NCI-H2196 (cell line): Measurements from ENCODE around the gene OMG.
"Not testable (repeated sequence)": the region's sequence is repeated elsewhere in the genome, so short reads cannot be mapped to it uniquely, and the experiment has no call there.

ENCODE experiments used
- DNase-seq: peaks from one replicate; lab custom pipeline; 2025; ENCODE audit not compliant: unreplicated experiment; lab: John Stamatoyannopoulos, UW

The OMG gene, protein sequence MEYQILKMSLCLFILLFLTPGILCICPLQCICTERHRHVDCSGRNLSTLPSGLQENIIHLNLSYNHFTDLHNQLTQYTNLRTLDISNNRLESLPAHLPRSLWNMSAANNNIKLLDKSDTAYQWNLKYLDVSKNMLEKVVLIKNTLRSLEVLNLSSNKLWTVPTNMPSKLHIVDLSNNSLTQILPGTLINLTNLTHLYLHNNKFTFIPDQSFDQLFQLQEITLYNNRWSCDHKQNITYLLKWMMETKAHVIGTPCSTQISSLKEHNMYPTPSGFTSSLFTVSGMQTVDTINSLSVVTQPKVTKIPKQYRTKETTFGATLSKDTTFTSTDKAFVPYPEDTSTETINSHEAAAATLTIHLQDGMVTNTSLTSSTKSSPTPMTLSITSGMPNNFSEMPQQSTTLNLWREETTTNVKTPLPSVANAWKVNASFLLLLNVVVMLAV

DNA sequence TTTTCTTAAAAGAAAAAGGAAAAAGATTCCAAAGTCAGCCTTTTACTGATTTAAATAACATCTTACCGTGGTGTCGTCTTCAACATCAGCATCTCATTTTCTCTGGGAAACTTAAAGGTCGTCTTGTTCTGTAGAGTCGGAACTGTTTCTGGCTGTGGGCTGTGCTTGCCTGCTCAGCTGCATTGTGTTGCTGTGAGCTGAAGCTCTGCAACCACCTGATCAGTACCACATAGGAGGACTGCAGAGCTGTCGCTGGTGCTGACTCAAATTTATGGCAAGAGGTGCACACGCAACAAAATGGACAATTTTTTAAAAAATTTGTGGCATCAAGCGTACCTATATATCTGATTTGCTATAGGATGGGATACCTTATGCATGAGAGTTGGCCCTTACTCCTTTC lies at the start of gene OMG:
Gene OMG (minus strand): TSS at position 150 of the 400 bp plus-strand sequence. CDS start 908 bp downstream, outside the sequence.
- no peak for DNase-seq

DNA sequence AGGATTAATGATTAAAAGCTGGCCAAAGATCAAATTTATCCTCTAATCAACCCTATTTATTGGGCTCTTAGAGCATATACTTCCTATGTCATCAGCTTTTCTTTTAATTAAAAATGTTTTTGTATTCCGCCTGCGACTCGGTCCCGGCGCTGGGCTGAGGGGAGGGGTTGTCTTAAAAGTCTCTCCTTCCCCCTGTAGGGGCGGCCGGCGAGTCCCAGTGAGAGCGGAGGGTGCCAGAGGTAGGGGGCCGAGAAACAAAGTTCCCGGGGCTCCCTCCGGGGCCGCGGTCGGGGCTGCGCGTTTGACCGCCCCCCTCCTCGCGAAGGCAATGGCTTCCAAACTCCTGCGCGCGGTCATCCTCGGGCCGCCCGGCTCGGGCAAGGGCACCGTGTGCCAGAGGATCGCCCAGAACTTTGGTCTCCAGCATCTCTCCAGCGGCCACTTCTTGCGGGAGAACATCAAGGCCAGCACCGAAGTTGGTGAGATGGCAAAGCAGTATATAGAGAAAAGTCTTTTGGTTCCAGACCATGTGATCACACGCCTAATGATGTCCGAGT lies 48.2 kb upstream of the OMG start:
- DNase-seq = not testable (repeated sequence)

DNA sequence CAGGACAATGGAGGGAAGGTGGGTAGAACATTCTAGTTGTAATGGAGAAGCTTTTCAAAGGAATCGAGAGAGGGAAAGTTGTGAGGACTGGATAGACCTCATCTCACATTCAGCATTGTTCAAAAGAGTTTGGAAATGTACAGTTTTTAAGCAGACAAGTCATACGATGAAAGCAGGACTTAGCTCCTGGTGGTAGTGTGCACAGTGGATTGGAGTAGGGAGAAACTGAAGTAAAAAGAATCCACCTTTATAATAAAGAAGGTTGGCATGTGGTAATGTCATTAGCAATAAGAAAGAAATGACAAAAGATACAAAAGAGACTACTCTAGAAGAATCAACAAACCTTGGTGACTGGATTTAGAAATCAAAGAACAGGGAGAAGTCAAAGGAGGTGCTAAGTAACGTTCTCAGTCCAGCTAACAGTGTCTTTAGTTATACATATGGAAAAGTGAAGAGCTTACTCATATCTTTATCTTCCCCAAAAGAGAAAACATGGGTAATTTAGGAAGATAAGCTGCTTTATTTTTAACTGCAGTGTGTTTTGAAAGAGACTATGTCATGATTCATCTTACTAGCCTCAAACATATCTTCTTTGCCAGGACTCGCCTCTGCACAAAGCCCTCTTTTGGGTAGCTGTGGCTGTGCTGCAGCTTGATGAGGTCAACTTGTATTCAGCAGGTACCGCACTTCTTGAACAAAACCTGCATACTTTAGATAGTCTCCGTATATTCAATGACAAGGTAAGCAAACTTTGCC lies 43.0 kb upstream of the OMG start:
- DNase-seq = no peak

DNA sequence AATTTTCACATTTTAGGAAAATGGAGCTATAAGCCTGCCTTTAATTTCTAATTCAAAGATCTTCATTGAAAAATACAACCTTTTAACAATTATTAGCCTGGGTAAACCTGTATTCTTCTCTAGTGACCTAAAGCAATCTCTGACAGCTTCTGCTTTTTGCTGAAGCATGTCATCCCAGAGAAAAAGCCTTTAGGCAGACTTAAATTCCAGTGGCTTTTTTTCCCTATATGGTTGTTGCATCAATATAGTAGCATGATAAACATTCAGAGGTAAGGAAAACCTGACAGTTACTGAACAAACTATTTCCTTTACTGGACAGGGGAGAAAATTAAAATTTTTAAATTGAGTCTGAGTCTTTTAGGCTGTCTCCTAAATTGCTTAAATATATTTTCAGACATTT lies 32.2 kb upstream of the OMG start:
- no peak for DNase-seq

DNA sequence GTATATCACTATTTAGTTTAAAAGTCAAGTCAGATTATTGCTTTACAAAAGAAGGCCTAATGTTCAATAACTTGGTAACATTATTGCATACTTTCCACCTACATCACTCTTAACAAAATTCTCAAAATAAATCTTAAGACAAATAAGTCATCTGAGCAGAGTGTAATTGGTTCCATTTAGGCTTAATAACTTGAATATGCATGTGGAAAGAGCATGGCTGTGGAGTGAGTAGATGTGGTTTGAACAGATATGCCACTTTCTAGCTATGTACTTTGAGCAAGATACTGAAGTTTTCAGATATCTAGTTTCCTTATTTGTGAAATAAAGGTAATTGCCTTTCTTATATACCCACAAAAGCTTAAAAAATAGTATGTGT lies 31.1 kb upstream of the OMG start:
- DNase-seq = no peak

DNA sequence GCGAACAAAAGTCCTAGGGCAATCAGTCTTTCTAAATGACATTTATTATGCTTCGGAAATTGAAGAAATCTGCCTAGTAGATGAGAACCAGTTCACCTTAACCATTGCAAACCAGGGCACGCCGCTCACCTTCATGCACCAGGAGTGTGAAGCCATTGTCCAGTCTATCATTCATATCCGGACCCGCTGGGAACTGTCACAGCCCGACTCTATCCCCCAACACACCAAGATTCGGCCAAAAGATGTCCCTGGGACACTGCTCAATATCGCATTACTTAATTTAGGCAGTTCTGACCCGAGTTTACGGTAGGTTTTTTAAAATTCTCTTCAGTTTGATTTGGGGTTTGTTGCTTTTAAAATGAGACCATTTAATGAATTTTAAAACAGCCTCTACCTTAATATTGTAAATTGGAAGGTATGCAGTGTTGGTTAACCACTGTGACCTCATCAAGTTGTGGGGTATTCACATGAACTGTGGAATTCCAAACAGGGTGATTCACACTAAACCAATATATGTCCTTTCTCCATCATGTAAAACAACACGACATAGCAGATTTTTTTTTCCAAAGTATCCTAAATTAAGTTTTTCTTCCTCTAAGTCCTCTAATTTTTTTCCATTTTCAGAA lies 30.6 kb upstream of the OMG start:
- DNase-seq = no peak

DNA sequence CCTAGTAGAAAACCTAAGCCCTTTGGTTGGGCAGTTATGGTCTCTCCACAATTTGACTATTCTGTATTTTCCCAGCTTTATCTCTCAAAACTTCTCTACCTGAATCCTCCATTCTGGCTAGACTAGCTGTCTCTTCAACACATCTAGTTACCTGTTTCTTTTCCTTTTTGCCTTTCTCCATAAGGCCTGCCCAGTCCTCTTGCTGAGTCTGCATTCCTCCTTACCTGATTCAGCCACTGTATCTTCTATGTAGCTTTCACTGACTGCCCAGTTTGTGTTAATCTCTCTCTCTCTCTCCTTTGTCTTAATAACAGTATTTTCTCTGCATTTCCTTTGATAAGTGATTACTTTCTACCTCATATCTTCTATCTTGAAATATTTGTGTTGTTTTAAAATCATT lies 26.5 kb upstream of the OMG start:
- DNase-seq = no peak

DNA sequence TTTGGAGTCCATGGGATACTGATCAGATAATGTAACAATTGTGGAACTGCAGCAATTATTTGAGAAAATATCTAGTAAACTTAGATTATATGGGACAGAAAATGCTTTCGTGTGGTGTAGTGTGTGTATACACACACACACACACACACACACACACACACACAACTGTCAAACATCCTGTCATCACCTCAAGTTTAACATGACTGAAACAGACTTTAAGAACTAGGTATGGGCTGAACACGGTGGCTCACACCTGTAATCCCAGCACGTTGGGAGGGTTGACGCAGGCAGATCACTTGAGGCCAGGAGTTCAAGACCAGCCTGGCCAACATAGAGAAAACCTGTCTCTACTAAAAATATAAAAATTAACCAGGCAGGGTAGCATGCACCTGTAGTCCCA lies 24.9 kb upstream of the OMG start:
- DNase-seq = no peak

DNA sequence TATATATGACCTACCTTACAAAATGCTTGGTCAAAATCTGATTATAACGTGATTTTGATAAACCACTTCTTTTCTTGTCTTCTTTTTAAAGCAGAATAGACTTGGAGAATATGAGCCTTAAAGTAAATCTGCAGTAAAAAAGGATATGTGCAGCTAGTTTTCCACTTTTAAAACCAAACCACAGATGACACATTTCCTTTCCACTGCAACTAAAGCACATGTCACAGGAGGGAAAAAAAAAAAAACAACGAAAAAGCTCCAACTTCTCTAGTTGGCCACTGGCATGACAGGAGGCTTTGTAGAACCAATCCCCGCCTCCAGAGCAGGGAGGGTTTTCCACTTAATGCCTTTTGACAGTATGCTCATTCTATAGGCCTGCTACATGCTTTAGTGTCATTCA lies 24.4 kb upstream of the OMG start, which contains the start of gene EVI2A:
Gene EVI2A (minus strand): TSS at position 142 of the 400 bp plus-strand sequence. CDS start 2,609 bp downstream, outside the sequence.
- no peak for DNase-seq

DNA sequence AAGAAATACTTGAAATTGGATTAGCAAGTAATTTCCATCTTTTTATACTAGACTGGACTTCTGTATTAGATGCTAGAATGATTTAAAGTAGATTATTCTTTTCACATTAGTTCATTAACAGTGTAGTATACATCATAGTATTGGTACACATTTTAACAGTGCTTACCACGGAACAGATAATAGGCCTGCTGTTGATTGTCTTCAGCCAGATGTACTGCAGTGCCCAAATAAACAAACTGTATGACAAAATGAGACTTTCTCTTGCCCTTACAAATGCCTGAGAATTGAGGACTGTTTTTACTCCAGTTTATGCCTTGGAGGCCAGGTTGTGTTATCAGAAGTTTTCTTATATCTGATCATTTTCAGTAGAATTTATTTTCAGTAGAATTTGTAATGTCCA lies 23.8 kb upstream of the OMG start:
- no peak for DNase-seq

DNA sequence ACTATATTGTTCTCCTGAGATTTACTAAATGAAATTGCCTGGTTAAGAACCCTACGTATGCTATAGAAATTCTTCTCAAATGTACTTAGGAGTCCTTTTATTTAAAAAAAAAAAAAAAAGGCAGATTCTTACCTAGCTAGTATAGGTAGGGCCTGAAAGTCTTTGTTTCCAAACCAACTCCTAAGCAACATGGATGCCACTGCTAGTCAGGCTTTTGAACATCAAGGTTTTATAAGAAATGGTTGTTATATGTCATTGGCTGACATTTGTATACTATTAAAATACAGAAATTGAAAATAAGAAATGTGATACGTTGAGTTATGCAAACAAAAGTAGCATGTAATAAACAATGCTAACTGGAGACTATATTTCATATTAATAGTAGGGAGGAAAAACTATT lies 23.2 kb upstream of the OMG start:
- no peak for DNase-seq

DNA sequence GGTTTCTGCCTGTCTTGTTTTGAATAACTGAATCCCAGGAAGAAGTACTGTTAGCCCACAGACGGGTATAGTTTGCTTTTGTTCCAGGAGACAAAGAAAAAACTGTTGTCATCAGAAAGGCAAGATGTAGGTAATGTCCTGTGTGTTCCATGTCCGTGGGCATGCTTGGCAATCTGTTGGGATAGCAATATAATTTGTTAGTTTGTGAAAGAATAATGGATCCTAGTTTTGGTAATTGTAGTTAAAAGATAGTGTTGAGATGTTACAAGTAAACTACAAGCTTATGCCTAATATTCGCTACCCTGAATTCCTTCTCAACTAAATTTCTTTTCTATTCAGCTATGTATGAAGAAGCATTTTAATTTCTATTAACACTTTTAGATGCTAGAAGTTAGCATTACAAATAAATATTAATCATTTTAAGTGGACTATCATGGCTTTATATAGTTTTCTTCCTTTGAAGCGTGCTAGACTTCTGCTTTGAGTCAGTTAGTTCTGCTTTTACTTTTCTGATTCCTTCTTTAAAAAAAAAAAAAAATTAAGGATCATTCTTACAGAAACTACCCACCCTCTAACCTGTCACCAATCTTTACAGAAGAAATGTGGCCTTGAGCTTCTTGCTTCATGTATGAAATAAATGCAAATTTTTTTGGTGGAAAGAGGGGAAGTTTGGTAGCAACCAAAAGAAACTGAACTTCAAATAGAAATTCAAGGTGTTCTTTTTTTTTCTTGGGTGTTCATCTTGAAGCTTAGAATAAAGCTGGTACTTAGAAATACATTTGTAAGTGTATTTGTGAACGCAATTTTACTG lies 22.0 kb upstream of the OMG start:
- no peak for DNase-seq

DNA sequence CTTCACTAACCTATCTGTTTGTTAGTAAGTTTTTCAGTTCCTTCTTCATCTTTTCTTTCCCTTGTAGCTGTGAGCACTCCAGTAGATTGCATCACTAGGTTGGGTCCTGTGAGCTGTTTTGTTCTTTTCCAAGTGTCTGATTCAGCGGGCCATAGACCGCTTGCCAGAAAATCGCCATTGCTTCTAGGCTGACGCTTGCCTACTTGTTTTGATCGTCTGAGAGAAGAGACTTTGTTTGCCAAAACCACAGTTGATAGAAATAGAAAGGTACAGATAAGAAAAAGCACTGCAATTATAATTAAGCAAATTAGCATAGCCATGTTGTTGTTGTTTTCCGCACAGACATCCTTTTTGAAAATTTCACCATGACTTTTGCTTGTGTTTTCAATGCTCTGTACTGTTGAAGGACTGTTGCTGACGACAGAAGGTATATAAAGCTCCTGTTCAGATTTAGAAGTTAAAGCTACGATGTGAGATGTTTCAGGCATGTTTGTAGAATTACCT lies 21.3 kb upstream of the OMG start:
- DNase-seq = peak; percentile 5

DNA sequence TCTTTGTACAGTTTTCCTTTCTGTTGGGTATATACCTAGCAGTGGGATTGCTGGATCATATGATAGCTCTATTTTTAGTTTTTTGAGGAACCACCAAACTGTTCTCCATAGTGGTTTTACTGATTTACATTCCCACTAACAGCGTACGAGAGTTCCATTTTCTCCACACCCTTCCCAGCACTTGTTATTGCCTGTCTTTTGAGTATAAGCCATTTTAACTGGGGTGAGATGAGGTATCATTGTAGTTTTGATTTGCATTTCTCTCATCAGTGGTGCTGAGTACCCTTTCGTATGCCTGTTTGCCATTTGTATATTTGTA lies 17.7 kb upstream of the OMG start:
- DNase-seq = no peak

DNA sequence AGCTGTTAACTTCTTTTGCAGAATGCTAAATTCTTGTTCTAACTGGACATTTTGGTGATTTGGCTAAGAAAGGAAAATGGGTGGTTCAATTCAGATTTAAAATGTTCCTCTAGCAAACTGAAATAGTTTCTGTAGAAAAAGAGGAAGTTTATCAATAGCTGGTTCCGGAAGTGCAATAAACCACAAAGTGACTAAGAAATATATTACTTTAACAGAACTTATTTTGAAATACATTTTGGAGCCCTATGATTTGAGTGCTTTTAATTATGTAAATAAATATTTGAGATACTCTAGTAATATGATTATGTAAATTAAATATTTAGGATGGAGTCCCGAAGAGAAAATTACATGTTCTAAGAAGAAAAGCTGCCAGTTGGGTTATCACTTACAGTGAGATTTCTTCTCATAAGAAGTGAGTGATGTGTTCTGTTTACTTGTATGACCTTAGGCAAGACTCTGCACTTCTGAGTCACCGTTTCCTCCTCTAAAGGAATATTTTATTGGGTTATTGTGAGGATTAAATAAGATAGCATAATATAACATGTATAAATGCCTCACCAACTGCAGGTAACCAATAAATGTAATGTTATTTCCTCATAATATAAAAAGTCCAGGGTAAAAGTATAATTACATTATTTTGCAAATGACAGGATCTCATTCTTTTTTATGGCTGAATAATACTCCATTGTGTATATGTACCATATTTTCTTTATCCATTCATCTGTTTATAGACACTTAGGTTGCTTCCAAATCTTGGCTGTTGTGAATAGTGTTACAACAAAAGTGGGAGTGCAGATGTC lies 17.1 kb upstream of the OMG start, which contains the start of gene EVI2B:
Gene EVI2B (minus strand): TSS at position 73 of the 800 bp plus-strand sequence. CDS start 8,445 bp downstream, outside the sequence.
- no peak for DNase-seq

DNA sequence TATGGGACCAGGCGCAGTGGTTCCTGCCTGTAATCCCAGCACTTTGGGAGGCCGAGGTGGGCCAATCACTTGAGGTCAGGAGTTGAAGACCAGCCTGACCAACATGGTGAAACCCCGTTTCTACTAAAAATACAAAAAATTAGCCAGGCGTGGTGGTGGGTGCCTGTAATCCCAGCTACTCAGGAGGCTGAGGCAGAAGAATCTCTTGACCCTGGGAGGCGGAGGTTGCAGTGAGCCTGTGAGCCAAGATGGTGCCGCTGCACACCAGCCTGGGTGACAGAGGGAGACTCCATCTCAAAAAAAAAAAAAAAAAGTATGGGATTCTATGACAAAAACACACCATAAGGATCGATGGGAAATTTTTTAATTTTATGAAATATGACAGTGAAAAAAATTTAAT lies 15.2 kb upstream of the OMG start:
- DNase-seq = not testable (repeated sequence)

DNA sequence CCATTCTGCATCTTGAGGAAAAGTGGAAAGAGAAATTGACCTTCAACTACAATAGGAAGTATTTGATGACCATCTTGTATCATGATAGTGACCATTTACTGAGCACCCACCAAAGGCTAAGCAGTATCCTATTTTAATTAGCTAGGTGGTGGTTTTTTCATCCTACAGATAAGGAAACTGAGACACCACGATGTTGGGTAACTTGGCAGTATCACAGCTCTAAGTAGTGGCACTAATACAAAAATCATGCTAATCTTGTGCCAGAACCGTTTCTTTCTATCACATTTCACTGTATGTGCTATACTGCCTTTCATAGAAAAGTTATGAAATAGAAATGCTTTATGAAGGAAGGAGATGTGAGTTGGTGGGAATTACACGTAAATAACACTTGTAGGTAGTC lies 14.5 kb upstream of the OMG start:
- no peak for DNase-seq

DNA sequence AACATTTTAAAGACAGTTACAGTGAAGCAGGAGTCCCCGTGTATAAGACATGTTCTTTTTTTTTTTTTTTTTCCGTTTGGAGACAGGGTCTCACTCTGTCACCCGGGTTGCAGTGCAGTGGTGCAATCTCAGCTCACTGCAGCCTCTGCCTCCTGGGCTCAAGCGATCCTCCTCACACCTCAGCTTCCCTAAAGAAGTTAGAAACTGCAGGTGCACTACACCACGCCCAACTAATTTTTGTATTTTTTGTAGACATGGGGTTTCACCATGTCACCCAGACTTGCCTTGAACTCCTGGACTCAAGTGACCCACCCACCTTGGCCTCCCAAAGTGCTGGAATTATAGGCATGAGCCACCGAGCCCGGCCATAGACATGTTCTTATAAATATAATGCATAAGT lies 13.8 kb upstream of the OMG start:
- DNase-seq = no peak

DNA sequence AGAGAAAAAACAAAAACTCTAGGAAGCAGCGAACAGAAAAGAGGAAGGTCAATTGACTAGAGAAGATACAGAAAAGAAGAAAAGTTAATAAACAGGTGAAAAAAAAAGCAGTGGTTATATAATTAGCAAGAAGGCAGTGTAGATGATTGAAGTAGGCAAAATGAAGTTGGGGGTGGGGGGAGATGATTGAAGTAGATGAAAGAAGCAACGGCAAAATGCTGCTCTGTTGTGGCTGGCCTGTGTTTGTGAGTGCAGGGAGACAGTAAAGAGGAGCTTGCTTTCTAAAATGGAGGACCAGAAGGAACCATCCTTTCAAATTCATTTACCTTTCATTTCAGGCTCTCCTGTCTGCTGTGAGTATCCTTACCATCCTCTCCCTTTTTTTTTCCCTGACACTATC lies 13.2 kb upstream of the OMG start:
- DNase-seq = no peak

DNA sequence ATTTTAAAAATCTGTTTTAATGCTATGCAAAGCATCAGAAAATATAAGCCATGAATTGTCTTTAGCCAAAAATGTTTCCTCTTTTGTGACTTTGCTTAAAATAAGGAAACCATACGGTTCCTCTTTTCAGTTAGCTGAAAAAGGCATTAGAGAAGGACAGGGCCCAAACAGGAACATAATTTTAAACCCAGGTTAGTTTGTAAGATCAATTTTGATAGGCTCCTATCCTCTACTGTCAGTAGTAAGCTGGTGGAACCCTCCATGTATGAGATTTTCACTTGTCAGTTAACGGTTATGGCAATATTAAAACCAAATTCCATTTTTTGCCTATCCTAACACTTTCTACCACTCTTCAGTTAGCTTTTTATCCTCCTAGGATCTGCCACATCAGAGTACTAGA lies 12.5 kb upstream of the OMG start:
- no peak for DNase-seq
